Mesangial cell (primary cell): ENCODE results near the gene TMEM81. TPM values are rescaled to one million over a fixed set of nuclear protein-coding genes. Genes with fewer than 3 reads are reported as not detected.

Source experiments
- total RNA-seq: library from RNA; depleted of rRNA; stranded (reverse); fragments of >200 nt; gene quantifications from 2 replicates; pipeline ENCODE4 v1.2.3, GENCODE V29; 2015

TMEM81 gene
- 0.89 and 1.5 TPM in 2 replicates for total RNA-seq

GRCh38 chr1:205084360-205084759 is at the start of gene TMEM81:
Gene TMEM81 (minus strand): TSS chr1:205084460. CDS start chr1:205084320, 140 bp downstream.

GRCh38 chr1:205121660-205122488 is 37.6 kb upstream of the TMEM81 start, which contains the start of gene RBBP5:
Gene RBBP5 (minus strand): TSS chr1:205121978. CDS start chr1:205121873, 105 bp downstream.

GRCh38 chr1:205042911-205043806 is 41.1 kb downstream of the TMEM81 start, which contains the start of gene CNTN2:
Gene CNTN2 (plus strand): TSS chr1:205043212. CDS start chr1:205053186, 9,974 bp downstream.

Other genes with a start within 250 kb of the TMEM81 start
- gene NFASC, start 213.6 kb downstream of the TMEM81 start, total RNA-seq = not detected in 2 replicates
- gene CNTN2, start 41.2 kb downstream of the TMEM81 start, total RNA-seq = not detected in 2 replicates
- gene RBBP5, start 37.5 kb upstream of the TMEM81 start, total RNA-seq = 8.1 and 11.2 TPM in 2 replicates
- 6.4 and 9.8 TPM in 2 replicates for gene DSTYK, start 127.2 kb upstream of the TMEM81 start, total RNA-seq
- 3.0 and 5.2 TPM in 2 replicates for gene TMCC2, start 143.5 kb upstream of the TMEM81 start, total RNA-seq
- gene NUAK2, start 237.3 kb upstream of the TMEM81 start, total RNA-seq = 30.1 and 34.1 TPM in 2 replicates